ENCODE data around the gene KRTAP26-1.

The KRTAP26-1 gene

GRCh38 chr21:30337772-30338171, 17.7 kb upstream of the KRTAP26-1 start:
- no peak for TF ChIP-seq RARB (CRISPR knock-in tag; IDR thresholded peaks at IDR 0.05)
- no peak for TF ChIP-seq SNAI2 (CRISPR knock-in tag; IDR thresholded peaks at IDR 0.05)
- no peak for TF ChIP-seq ZNF70 (CRISPR knock-in tag; IDR thresholded peaks at IDR 0.05)
- no peak for TF ChIP-seq GLIS3 (CRISPR knock-in tag; IDR thresholded peaks at IDR 0.05)
- TF ChIP-seq ZC3H10 (CRISPR knock-in tag; IDR thresholded peaks at IDR 0.05): no peak
- TF ChIP-seq ZNF565 (CRISPR knock-in tag; conservative IDR thresholded peaks at IDR 0.05; ENCODE audit: low read depth): no peak
- TF ChIP-seq, protein P1, sequence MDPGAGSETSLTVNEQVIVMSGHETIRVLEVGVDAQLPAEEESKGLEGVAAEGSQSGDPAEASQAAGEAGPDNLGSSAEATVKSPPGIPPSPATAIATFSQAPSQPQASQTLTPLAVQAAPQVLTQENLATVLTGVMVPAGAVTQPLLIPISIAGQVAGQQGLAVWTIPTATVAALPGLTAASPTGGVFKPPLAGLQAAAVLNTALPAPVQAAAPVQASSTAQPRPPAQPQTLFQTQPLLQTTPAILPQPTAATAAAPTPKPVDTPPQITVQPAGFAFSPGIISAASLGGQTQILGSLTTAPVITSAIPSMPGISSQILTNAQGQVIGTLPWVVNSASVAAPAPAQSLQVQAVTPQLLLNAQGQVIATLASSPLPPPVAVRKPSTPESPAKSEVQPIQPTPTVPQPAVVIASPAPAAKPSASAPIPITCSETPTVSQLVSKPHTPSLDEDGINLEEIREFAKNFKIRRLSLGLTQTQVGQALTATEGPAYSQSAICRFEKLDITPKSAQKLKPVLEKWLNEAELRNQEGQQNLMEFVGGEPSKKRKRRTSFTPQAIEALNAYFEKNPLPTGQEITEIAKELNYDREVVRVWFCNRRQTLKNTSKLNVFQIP (CRISPR knock-in tag; IDR thresholded peaks at IDR 0.05; ENCODE audit: borderline replicate concordance, low read depth): no peak
- TF ChIP-seq ZNF8 (CRISPR knock-in tag; IDR thresholded peaks at IDR 0.05): no peak
- no peak for TF ChIP-seq BACH2 (CRISPR knock-in tag; IDR thresholded peaks at IDR 0.05; ENCODE audit: borderline replicate concordance)
- no peak for TF ChIP-seq ISL1 (CRISPR knock-in tag; IDR thresholded peaks at IDR 0.05)
- TF ChIP-seq PPARA (CRISPR knock-in tag; IDR thresholded peaks at IDR 0.05; ENCODE audit: borderline replicate concordance): no peak
- no peak for TF ChIP-seq TCF4 (CRISPR knock-in tag; IDR thresholded peaks at IDR 0.05; ENCODE audit: borderline replicate concordance)
- TF ChIP-seq ARNTL (CRISPR knock-in tag; IDR thresholded peaks at IDR 0.05; ENCODE audit: borderline replicate concordance, low read depth): no peak
- no peak for TF ChIP-seq ZFP30 (CRISPR knock-in tag; IDR thresholded peaks at IDR 0.05)
- no peak for TF ChIP-seq CSDC2 (CRISPR knock-in tag; IDR thresholded peaks at IDR 0.05)
- ATAC-seq: no peak

DNA sequence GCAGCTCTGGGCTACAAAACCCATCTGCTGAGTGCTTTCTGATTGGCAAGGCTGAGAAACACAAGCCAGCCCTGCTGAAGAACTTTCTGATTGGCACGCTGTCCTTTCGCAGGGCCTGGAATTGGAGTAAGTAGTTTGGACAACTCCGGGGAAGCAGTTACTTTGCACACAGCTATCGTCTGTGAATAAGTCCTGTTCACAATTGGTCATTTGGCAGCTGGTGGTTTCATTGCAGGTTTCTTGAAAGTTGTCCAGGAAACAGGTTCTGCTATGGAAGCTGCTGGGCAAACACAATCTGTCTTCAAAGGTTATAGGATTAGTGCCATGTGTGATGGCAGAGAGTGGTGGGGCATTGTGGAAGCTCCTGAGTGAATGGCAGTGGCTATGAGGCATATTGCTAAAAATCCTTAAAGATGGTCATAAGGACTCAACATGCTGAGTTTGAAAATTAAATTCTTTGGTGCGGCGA, 17.2 kb upstream of the KRTAP26-1 start, which contains the start of gene KRTAP27-1:
TSS of gene KRTAP27-1 (minus strand) at position 419 of the 469 bp plus-strand sequence. CDS start at position 393, 26 bp downstream.
- ATAC-seq: no peak
- TF ChIP-seq, protein P2, sequence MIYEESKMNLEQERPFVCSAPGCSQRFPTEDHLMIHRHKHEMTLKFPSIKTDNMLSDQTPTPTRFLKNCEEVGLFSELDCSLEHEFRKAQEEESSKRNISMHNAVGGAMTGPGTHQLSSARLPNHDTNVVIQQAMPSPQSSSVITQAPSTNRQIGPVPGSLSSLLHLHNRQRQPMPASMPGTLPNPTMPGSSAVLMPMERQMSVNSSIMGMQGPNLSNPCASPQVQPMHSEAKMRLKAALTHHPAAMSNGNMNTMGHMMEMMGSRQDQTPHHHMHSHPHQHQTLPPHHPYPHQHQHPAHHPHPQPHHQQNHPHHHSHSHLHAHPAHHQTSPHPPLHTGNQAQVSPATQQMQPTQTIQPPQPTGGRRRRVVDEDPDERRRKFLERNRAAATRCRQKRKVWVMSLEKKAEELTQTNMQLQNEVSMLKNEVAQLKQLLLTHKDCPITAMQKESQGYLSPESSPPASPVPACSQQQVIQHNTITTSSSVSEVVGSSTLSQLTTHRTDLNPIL (CRISPR knock-in tag; IDR thresholded peaks at IDR 0.05; ENCODE audit: low read depth): no peak
- TF ChIP-seq GLIS3 (CRISPR knock-in tag; IDR thresholded peaks at IDR 0.05): no peak
- TF ChIP-seq ZNF8 (CRISPR knock-in tag; IDR thresholded peaks at IDR 0.05): no peak
- TF ChIP-seq ZFP3 (CRISPR knock-in tag; IDR thresholded peaks at IDR 0.05): no peak
- TF ChIP-seq ARNTL (CRISPR knock-in tag; IDR thresholded peaks at IDR 0.05; ENCODE audit: borderline replicate concordance, low read depth): no peak
- no peak for TF ChIP-seq CSRNP3 (CRISPR knock-in tag; IDR thresholded peaks at IDR 0.05)
- no peak for TF ChIP-seq TCF4 (CRISPR knock-in tag; IDR thresholded peaks at IDR 0.05; ENCODE audit: borderline replicate concordance)
- no peak for TF ChIP-seq ZFP30 (CRISPR knock-in tag; IDR thresholded peaks at IDR 0.05)

DNA sequence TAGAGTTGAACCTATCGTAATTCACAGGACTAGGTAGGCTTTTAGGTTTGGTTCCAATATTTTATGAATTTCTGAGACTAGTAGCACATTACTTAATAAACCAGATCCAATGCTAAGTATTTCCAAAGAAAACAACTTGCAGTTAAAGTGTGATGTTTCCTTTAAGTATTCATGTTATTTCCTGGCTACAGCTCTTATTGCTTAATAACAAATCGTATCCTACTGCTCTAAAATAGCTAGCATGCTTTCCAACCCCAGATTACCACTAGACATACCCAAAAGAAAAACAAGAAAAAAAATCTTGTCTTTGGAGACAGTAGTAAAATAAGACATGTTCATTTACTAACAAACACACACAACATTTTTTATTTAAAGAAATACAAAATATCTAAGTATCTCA, 16.5 kb upstream of the KRTAP26-1 start:
- no peak for TF ChIP-seq ARNTL (CRISPR knock-in tag; IDR thresholded peaks at IDR 0.05; ENCODE audit: borderline replicate concordance, low read depth)
- no peak for TF ChIP-seq GLIS3 (CRISPR knock-in tag; IDR thresholded peaks at IDR 0.05)
- TF ChIP-seq, protein P1 (CRISPR knock-in tag; IDR thresholded peaks at IDR 0.05; ENCODE audit: borderline replicate concordance, low read depth): no peak
- TF ChIP-seq ZNF8 (CRISPR knock-in tag; IDR thresholded peaks at IDR 0.05): no peak
- no peak for TF ChIP-seq RARB (CRISPR knock-in tag; IDR thresholded peaks at IDR 0.05)
- no peak for TF ChIP-seq BACH2 (CRISPR knock-in tag; IDR thresholded peaks at IDR 0.05; ENCODE audit: borderline replicate concordance)
- TF ChIP-seq ZNF70 (CRISPR knock-in tag; IDR thresholded peaks at IDR 0.05): no peak
- no peak for TF ChIP-seq PATZ1 (CRISPR knock-in tag; IDR thresholded peaks at IDR 0.05; ENCODE audit: borderline replicate concordance)
- no peak for TF ChIP-seq CSRNP3 (CRISPR knock-in tag; IDR thresholded peaks at IDR 0.05)
- TF ChIP-seq ZNF565 (CRISPR knock-in tag; conservative IDR thresholded peaks at IDR 0.05; ENCODE audit: low read depth): no peak
- no peak for TF ChIP-seq TOX (CRISPR knock-in tag; IDR thresholded peaks at IDR 0.05; ENCODE audit: borderline replicate concordance)
- no peak for TF ChIP-seq PPARA (CRISPR knock-in tag; IDR thresholded peaks at IDR 0.05; ENCODE audit: borderline replicate concordance)
- no peak for TF ChIP-seq TCF4 (CRISPR knock-in tag; IDR thresholded peaks at IDR 0.05; ENCODE audit: borderline replicate concordance)
- TF ChIP-seq, protein P3, sequence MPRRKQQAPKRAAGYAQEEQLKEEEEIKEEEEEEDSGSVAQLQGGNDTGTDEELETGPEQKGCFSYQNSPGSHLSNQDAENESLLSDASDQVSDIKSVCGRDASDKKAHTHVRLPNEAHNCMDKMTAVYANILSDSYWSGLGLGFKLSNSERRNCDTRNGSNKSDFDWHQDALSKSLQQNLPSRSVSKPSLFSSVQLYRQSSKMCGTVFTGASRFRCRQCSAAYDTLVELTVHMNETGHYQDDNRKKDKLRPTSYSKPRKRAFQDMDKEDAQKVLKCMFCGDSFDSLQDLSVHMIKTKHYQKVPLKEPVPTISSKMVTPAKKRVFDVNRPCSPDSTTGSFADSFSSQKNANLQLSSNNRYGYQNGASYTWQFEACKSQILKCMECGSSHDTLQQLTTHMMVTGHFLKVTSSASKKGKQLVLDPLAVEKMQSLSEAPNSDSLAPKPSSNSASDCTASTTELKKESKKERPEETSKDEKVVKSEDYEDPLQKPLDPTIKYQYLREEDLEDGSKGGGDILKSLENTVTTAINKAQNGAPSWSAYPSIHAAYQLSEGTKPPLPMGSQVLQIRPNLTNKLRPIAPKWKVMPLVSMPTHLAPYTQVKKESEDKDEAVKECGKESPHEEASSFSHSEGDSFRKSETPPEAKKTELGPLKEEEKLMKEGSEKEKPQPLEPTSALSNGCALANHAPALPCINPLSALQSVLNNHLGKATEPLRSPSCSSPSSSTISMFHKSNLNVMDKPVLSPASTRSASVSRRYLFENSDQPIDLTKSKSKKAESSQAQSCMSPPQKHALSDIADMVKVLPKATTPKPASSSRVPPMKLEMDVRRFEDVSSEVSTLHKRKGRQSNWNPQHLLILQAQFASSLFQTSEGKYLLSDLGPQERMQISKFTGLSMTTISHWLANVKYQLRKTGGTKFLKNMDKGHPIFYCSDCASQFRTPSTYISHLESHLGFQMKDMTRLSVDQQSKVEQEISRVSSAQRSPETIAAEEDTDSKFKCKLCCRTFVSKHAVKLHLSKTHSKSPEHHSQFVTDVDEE (CRISPR knock-in tag; IDR thresholded peaks at IDR 0.05): no peak
- no peak for TF ChIP-seq ISL1 (CRISPR knock-in tag; IDR thresholded peaks at IDR 0.05)
- TF ChIP-seq, protein P2 (CRISPR knock-in tag; IDR thresholded peaks at IDR 0.05; ENCODE audit: low read depth): no peak
- no peak for TF ChIP-seq ZFP3 (CRISPR knock-in tag; IDR thresholded peaks at IDR 0.05)
- no peak for TF ChIP-seq SNAI2 (CRISPR knock-in tag; IDR thresholded peaks at IDR 0.05)
- no peak for TF ChIP-seq ZFP30 (CRISPR knock-in tag; IDR thresholded peaks at IDR 0.05)
- no peak for TF ChIP-seq CSDC2 (CRISPR knock-in tag; IDR thresholded peaks at IDR 0.05)
- ATAC-seq: no peak
